Smooth muscle cell (in vitro differentiated cells): ENCODE results near the gene CCDC57. TPM values are rescaled to one million over a fixed set of nuclear protein-coding genes. Genes with fewer than 3 reads are reported as not detected.

Experiments
- DNase-seq: peaks from one replicate; lab custom pipeline; 2025; ENCODE audit not compliant: unreplicated experiment; lab: John Stamatoyannopoulos, UW
- H2AFZ ChIP-seq: fragments of 200-600 bp; sonication (generic); 2 replicates; pipeline ENCODE4 v1.6.0; 2016; ENCODE audit warnings: antibody characterized with exemption, low read depth, mild to moderate bottlenecking
- H3F3A ChIP-seq: fragments of 200-600 bp; sonication (generic); 2 replicates; pipeline ENCODE4 v1.6.0; 2017; ENCODE audit warnings: antibody characterized with exemption, low read depth
- H3K27ac ChIP-seq: fragments of 200-600 bp; sonication (generic); 2 replicates; pipeline ENCODE4 v1.5.1; 2016; ENCODE audit warnings: low read depth, mild to moderate bottlenecking
- H3K27me3 ChIP-seq: fragments of 200-600 bp; sonication (generic); 2 replicates; pipeline ENCODE4 v1.6.1; 2016; ENCODE audit warnings: low read depth, mild to moderate bottlenecking
- H3K36me3 ChIP-seq: fragments of 200-600 bp; sonication (generic); 2 replicates; pipeline ENCODE4 v1.5.1; 2016; ENCODE audit warnings: low read depth
- H3K4me1 ChIP-seq: fragments of 200-600 bp; sonication (generic); 2 replicates; pipeline ENCODE4 v1.5.1; 2016; ENCODE audit warnings: low read depth
- H3K4me2 ChIP-seq: fragments of 200-600 bp; sonication (generic); 2 replicates; pipeline ENCODE4 v1.6.0; 2016; ENCODE audit warnings: mild to moderate bottlenecking
- H3K4me3 ChIP-seq: fragments of 200-600 bp; sonication (generic); 2 replicates; pipeline ENCODE4 v1.5.1; 2016; ENCODE audit warnings: mild to moderate bottlenecking
- H3K79me2 ChIP-seq: fragments of 200-600 bp; sonication (generic); 2 replicates; pipeline ENCODE4 v1.6.0; 2016; ENCODE audit warnings: low read depth, mild to moderate bottlenecking
- H3K9ac ChIP-seq: fragments of 200-600 bp; sonication (generic); 2 replicates; pipeline ENCODE4 v1.6.0; 2016; ENCODE audit warnings: low read depth
- H3K9me3 ChIP-seq: fragments of 200-600 bp; sonication (generic); replicated peaks from 2 replicates; pipeline ENCODE4 v1.5.1; 2016; ENCODE audit warnings: low read depth
- H4K20me1 ChIP-seq: fragments of 200-600 bp; sonication (generic); 2 replicates; pipeline ENCODE4 v1.6.0; 2016; ENCODE audit warnings: low read depth
- WGBS: methylation state at CpG from one replicate; pipeline ENCODE4 v1.1.7; 2016; ENCODE audit warnings: low lambda C conversion rate; 5-methylcytosine and 5-hydroxymethylcytosine counted together
- polyA plus RNA-seq: library from polyadenylated mRNA; unstranded; fragments of >200 nt; fragmentation: Nextera tagmentation; extraction: Ambion mirVana; gene quantifications from 2 replicates; pipeline ENCODE4 v1.2.1, GENCODE V29; 2016
- total RNA-seq: library from RNA; depleted of rRNA; stranded (reverse); fragments of >200 nt; gene quantifications from 2 replicates; pipeline ENCODE4 v1.2.3, GENCODE V29; 2014
- TF ChIP-seq, protein P1 (sequence below): fragments of 200-600 bp; sonication (generic); IDR thresholded peaks from 2 replicates; pipeline ENCODE4 v1.5.1; 2017; ENCODE audit warnings: borderline replicate concordance, mild to moderate bottlenecking, antibody characterized with exemption; ENCODE audit not compliant: insufficient read depth, poor library complexity, severe bottlenecking

Gene CCDC57
- total and polyA plus RNA-seq, 2 experiments from 2014 or later: 18.3 to 23.1 TPM

DNA sequence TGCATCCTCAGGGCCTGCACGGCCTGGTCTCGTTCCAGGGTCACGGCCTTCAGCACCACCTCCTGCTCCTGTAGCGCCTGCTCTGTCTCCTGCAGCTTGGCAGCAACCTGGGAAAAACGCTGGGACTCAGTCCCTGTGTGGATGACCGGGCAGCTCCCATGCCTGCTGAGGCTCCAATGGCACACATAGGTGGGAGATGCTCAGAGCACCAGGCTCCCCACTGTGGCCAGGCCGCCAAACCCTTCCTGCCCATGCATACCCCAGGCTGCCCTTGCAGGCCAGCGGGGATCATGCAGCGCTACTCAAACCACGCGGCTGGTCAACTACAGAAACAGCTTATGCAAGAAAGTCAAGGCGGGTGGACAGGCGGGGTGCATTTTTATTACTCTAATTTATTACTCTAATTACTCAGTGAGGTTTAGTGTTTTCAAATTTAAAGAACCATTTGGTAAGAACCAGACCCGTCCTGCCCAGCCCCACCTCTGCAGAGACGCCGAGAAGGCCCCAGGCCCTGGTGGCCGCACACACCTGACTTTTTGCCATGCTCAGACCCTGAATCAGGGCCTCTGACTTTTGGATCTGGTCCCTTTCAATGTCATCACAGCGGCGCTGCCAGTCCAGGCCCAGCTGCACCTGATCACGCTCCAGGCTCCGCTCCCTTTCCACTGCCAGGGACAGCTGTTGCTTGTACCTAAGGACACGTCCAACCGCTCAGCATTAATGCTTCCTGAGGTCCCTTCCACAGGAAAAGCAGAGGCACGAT, 34.0 kb downstream of the CCDC57 start:
- WGBS: 89% methylated on average over 24 of the region's 24 CpGs
- TF ChIP-seq, protein P1, sequence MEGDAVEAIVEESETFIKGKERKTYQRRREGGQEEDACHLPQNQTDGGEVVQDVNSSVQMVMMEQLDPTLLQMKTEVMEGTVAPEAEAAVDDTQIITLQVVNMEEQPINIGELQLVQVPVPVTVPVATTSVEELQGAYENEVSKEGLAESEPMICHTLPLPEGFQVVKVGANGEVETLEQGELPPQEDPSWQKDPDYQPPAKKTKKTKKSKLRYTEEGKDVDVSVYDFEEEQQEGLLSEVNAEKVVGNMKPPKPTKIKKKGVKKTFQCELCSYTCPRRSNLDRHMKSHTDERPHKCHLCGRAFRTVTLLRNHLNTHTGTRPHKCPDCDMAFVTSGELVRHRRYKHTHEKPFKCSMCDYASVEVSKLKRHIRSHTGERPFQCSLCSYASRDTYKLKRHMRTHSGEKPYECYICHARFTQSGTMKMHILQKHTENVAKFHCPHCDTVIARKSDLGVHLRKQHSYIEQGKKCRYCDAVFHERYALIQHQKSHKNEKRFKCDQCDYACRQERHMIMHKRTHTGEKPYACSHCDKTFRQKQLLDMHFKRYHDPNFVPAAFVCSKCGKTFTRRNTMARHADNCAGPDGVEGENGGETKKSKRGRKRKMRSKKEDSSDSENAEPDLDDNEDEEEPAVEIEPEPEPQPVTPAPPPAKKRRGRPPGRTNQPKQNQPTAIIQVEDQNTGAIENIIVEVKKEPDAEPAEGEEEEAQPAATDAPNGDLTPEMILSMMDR: no peak
- no peaks in the 10 kb centered on the region for H3F3A ChIP-seq
- H3K9me3 ChIP-seq: no peaks in the 10 kb centered on the region
- H2AFZ ChIP-seq: no peak overlapping the region
- H3K4me2 ChIP-seq: no peak overlapping the region
- H3K4me1 ChIP-seq: peaks cover 14% of the 10 kb centered on the region
- H3K4me3 ChIP-seq: no peak overlapping the region
- H3K79me2 ChIP-seq: no peaks in the 10 kb centered on the region
- no peak overlapping the region for H3K27ac ChIP-seq
- H3K27me3 ChIP-seq: no peaks in the 10 kb centered on the region
- DNase-seq: no peak
- H3K36me3 ChIP-seq: no peaks in the 10 kb centered on the region
- no peaks in the 10 kb centered on the region for H4K20me1 ChIP-seq
- H3K9ac ChIP-seq: no peak overlapping the region

DNA sequence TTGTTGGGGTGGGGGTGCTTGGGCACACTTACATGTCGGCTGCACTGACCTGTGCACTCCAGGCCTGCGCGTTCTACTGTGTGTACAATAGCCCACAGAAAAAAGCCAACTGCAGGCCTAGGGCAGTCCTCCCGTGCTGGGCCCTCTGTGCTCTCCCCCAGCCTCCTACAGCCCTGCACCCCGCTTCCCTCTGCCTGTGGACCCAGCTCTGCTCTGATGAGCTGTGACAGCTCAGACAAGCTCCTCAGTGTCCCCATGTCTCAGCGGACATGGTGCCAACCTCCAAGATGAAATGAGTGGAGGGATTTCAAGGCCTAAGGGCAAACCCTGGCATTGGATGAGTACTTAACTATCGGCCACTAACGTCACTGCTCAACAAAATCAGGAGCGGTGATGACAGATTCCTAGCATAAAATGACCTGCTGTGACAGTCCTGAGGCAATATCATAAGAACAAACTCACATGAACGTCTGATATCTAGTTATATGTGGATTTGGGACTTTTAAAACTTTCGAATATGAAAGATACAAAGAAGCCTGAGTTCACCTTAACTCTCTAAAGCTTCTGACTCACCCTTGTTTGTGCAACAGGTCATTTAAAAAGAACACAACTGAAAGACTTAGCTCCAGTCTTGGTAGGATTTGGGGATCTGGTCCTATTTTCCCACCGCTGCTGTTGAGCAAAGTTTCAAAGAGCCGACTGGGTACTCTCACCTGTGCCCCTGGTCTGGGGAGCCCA, 34.7 kb downstream of the CCDC57 start:
- Histone ChIP-seq H3K27ac (no peak overlapping the region), H3K27me3 (no peaks in the 10 kb centered on the region), H4K20me1 (no peaks in the 10 kb centered on the region), H3K9me3 (no peaks in the 10 kb centered on the region), H3K4me3 (no peak overlapping the region), H2AFZ (no peak overlapping the region), H3K79me2 (no peaks in the 10 kb centered on the region), H3K9ac (no peak overlapping the region), H3K4me1 (peaks cover 14% of the 10 kb centered on the region), H3K4me2 (no peak overlapping the region), H3K36me3 (no peaks in the 10 kb centered on the region), H3F3A (no peaks in the 10 kb centered on the region)
- WGBS: 92% methylated on average over 12 of the region's 13 CpGs
- TF ChIP-seq, protein P1: no peak
- no peak for DNase-seq

DNA sequence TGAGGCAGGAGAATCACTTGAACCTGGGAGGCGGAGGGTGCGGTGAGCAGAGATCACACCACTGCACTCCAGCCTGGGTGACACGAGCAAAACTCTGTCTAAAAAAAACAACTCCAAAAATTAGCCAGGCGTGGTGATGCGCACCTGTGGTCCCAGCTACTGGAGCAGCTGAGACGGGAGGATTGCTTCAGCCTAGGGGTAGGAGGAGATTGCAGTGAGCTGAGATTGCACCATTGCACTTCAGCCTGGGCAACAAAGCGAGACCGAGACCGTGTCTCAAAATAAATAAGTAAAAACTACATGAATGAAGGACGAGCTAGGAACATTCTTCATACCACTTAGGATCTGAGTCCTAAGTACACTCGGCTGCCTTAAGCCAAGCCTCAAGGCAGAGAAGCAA, 35.4 kb downstream of the CCDC57 start:
- Histone ChIP-seq H3K9me3 (no peaks in the 10 kb centered on the region), H3K9ac (no peak overlapping the region), H3K36me3 (no peaks in the 10 kb centered on the region), H3K27ac (no peak overlapping the region), H3K27me3 (no peaks in the 10 kb centered on the region), H3F3A (no peaks in the 10 kb centered on the region), H4K20me1 (no peaks in the 10 kb centered on the region), H2AFZ (no peak overlapping the region), H3K4me2 (no peak overlapping the region), H3K4me3 (no peak overlapping the region), H3K4me1 (peaks cover 14% of the 10 kb centered on the region), H3K79me2 (no peaks in the 10 kb centered on the region)
- 94% methylated on average over 11 of the region's 11 CpGs for WGBS
- TF ChIP-seq, protein P1: no peak
- DNase-seq: no peak
